ENCODE measurements around the gene OVCA2. TPM values are rescaled to one million over a fixed set of nuclear protein-coding genes. Genes with fewer than 3 reads are reported as not detected.

Gene OVCA2
- total and polyA plus RNA-seq, 3 donors from 2014 or later, result 46.3 to 55.1 (median 46.3) TPM

DNA sequence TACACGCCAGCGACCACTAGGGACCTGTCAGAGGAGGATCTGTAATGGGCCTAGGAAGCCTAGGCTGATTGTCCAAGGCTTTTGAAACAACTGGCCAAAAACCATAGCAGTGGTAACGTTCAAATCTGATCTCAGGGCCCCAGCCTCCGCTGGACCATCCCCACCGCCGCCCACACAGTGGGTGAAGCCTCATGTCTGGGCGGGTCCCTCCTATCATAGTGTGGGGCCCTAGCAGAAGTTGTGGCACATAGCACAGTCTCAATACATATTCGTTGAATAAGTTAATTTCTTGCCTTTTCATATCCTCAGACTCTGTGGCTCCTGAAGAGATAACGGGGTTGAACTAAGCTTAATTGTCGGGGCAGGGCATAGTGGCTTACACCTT lies 11.1 kb upstream of the OVCA2 start:
- intact Hi-C loops (cut with DNase I; ENCODE audit: low total_unique reads), result no loop called here
- 7 to 8% methylated on average over 10 of the region's 10 CpGs for WGBS, 2 donors
- no peak for DNase-seq

GRCh38 chr17:2033153-2033552 lies 8.7 kb upstream of the OVCA2 start:
- H3K36me3 ChIP-seq (ENCODE audit: low read depth, missing control alignments), result no peaks in the 10 kb centered on the region
- H3K4me3 ChIP-seq, result no peak overlapping the region
- intact Hi-C loops (cut with DNase I; ENCODE audit: low total_unique reads), result no loop called here
- H3K9me3 ChIP-seq, result no peaks in the 10 kb centered on the region
- H3K27ac ChIP-seq, result no peak overlapping the region
- no peak for DNase-seq
- H3K4me1 ChIP-seq, result peaks cover 12% of the 10 kb centered on the region
- TF ChIP-seq, protein P1, sequence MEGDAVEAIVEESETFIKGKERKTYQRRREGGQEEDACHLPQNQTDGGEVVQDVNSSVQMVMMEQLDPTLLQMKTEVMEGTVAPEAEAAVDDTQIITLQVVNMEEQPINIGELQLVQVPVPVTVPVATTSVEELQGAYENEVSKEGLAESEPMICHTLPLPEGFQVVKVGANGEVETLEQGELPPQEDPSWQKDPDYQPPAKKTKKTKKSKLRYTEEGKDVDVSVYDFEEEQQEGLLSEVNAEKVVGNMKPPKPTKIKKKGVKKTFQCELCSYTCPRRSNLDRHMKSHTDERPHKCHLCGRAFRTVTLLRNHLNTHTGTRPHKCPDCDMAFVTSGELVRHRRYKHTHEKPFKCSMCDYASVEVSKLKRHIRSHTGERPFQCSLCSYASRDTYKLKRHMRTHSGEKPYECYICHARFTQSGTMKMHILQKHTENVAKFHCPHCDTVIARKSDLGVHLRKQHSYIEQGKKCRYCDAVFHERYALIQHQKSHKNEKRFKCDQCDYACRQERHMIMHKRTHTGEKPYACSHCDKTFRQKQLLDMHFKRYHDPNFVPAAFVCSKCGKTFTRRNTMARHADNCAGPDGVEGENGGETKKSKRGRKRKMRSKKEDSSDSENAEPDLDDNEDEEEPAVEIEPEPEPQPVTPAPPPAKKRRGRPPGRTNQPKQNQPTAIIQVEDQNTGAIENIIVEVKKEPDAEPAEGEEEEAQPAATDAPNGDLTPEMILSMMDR (IDR thresholded peaks at IDR 0.05), result no peak
- TF ChIP-seq POLR2A (IDR thresholded peaks at IDR 0.05), result no peak
- WGBS, 2 donors, result 93% methylated on average over 4 to 7 of the region's 7 CpGs
- H3K27me3 ChIP-seq, result no peaks in the 10 kb centered on the region

More for the DNA sequence above, 11.1 kb upstream of the OVCA2 start:
- Histone ChIP-seq H3K4me1 (peaks cover 13% of the 10 kb centered on the region), H3K9me3 (no peaks in the 10 kb centered on the region), H3K27me3 (no peaks in the 10 kb centered on the region), H3K27ac (peak overlapping the region in 1 of 2 donors; percentile 69), H3K36me3 (ENCODE audit: low read depth, missing control alignments) (no peaks in the 10 kb centered on the region), H3K4me3 (peak overlapping the region; percentile 98 to 100)
- TF ChIP-seq POLR2A (IDR thresholded peaks at IDR 0.05), result no peak
- TF ChIP-seq, protein P1 (IDR thresholded peaks at IDR 0.05), result peak; percentile 14 to 49 (median 42)

- H3K27ac ChIP-seq, result no peak overlapping the region
- peaks cover 12% of the 10 kb centered on the region for H3K4me1 ChIP-seq
- 83 to 89% methylated on average over 7 of the region's 7 CpGs for WGBS, 2 donors
- TF ChIP-seq, protein P1 (IDR thresholded peaks at IDR 0.05), result no peak
- no peak for TF ChIP-seq POLR2A (IDR thresholded peaks at IDR 0.05)
- intact Hi-C loops (cut with DNase I; ENCODE audit: low total_unique reads), result no loop called here
- no peak for DNase-seq
- no peaks in the 10 kb centered on the region for H3K36me3 ChIP-seq (ENCODE audit: low read depth, missing control alignments)
- no peak overlapping the region for H3K4me3 ChIP-seq
- no peaks in the 10 kb centered on the region for H3K27me3 ChIP-seq
- H3K9me3 ChIP-seq, result no peaks in the 10 kb centered on the region
Observed at GRCh38 chr17:2034157-2034556, 7.7 kb upstream of the OVCA2 start.

- no peak for DNase-seq
- intact Hi-C loops (cut with DNase I; ENCODE audit: low total_unique reads), result no loop called here
- WGBS, 2 donors, result 68 to 69% methylated on average over 3 to 8 of the region's 9 CpGs
- Histone ChIP-seq H3K36me3 (ENCODE audit: low read depth, missing control alignments) (no peaks in the 10 kb centered on the region), H3K27me3 (no peaks in the 10 kb centered on the region), H3K4me3 (no peak overlapping the region), H3K9me3 (no peaks in the 10 kb centered on the region), H3K27ac (no peak overlapping the region), H3K4me1 (peaks cover 12% of the 10 kb centered on the region)
- TF ChIP-seq, protein P1 (IDR thresholded peaks at IDR 0.05), result no peak
- no peak for TF ChIP-seq POLR2A (IDR thresholded peaks at IDR 0.05)
Observed at GRCh38 chr17:2034806-2035540, 6.8 kb upstream of the OVCA2 start.

Measured in testis (tissue), 3 donors.